Fibroblast of pulmonary artery (primary cell): ENCODE data around the gene CSMD2.

Source experiments
- DNase-seq: peaks from one replicate; pipeline ENCODE4 v3.0.0-alpha.2; 2010; ENCODE audit warnings: low read depth
- H3K4me3 ChIP-seq: replicated peaks from 2 replicates; pipeline ENCODE4 v1.5.1; 2011; ENCODE audit warnings: low read depth, mild to moderate bottlenecking, control low read depth, low read length, moderate library complexity
- CTCF ChIP-seq: IDR thresholded peaks from 2 replicates; pipeline ENCODE4 v1.5.1; 2011; ENCODE audit warnings: mild to moderate bottlenecking, control low read depth, low read length, inconsistent platforms; ENCODE audit errors: missing control alignments

The CSMD2 gene

DNA sequence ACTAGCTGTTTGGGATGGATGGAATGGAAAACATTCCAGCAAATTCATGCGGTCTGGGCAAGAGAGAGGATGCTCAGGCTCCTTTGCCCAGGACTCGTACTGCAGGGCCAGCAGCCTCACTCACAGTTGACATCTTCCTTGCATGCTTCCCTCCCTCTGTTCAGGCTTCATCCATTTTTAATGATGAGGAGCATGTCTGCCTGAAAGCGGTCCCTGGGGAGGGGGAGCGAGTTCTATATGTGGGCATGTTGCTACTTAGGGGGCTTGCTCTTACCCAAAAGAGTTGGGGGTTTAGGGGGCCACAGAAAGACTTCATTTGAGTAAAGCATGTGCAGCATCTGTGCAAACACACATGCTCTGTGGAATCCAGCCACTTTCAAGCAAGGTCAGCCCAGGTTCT lies 203.0 kb downstream of the CSMD2 start:
- no peak for DNase-seq
- H3K4me3 ChIP-seq, result no peak overlapping the region
- TF ChIP-seq CTCF, result no peak

- no peak overlapping the region for H3K4me3 ChIP-seq
- TF ChIP-seq CTCF, result no peak
- DNase-seq, result no peak
These were observed 204.7 kb downstream of the CSMD2 start for GRCh38 chr1:33960188-33960895.

GRCh38 chr1:33957854-33958253 lies 207.2 kb downstream of the CSMD2 start:
- H3K4me3 ChIP-seq, result no peak overlapping the region
- TF ChIP-seq CTCF, result no peak
- DNase-seq, result no peak

GRCh38 chr1:33955096-33955495 lies 209.9 kb downstream of the CSMD2 start:
- H3K4me3 ChIP-seq, result no peak overlapping the region
- DNase-seq, result no peak
- TF ChIP-seq CTCF, result no peak

GRCh38 chr1:33949570-33949969 lies 215.5 kb downstream of the CSMD2 start:
- no peak for TF ChIP-seq CTCF
- no peak for DNase-seq
- no peak overlapping the region for H3K4me3 ChIP-seq

DNA sequence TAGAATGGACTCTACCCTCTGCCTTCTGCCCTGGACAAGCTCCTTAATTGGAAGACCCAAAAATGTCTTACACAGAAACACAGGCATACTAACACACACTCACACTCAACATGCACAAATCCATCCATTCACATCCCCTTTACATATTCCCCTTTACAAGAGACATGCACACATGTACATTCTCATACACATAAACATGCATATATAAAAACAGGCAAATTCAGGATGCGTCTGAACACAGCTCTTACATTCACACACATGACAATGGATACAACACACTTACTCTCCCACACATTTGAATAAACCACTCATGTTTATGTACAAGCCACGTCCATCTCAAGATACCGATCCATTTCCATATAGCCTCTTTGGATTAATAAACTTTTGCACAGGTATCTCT lies 216.7 kb downstream of the CSMD2 start:
- TF ChIP-seq CTCF, result no peak
- no peak overlapping the region for H3K4me3 ChIP-seq
- no peak for DNase-seq

DNA sequence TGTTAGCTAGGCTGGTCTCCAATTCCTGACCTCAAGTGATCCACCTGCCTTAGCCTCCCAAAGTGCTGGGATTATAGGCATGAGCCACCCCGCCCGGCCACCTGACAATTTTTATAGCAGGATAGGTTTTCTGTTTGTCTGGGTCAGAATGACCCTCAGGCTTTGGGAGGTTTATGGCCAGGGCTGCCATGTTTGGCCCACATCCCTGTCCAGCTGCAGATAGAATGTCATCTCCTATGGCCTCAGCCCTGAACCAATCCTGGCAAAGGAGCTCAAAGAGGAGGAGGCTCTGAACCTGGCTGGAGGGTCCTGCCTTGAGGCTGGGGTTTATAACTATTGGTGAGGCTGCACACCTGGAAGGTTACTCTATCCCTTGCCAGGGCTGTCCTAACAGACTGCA lies 218.2 kb downstream of the CSMD2 start:
- DNase-seq, result no peak
- no peak overlapping the region for H3K4me3 ChIP-seq
- TF ChIP-seq CTCF, result no peak
